H1 (cell line): ENCODE data around the gene CAPN9. TPM values are rescaled to one million over a fixed set of nuclear protein-coding genes. Genes with fewer than 3 reads are reported as not detected.

Experiments
- BACH1 ChIP-seq: IDR thresholded peaks from 2 replicates; pipeline ENCODE4 v1.6.1; 2012; ENCODE audit warnings: low read length, improper control_type of control experiment
- BCL11A ChIP-seq, 2 experiments: IDR thresholded peaks; one replicate each; pipeline ENCODE4 v1.6.1; 2011; ENCODE audit warnings: low read depth in 2 of 2, low read length in 2 of 2, mild to moderate bottlenecking in 2 of 2
- CHD1 ChIP-seq: IDR thresholded peaks from 2 replicates; pipeline ENCODE4 v1.6.1; 2012; ENCODE audit warnings: low read depth, low read length, improper control_type of control experiment
- CTBP2 ChIP-seq: IDR thresholded peaks from 2 replicates; pipeline ENCODE4 v1.7.0; 2011; ENCODE audit warnings: borderline replicate concordance, mild to moderate bottlenecking, moderate library complexity, mixed read lengths, low read length; ENCODE audit not compliant: insufficient read depth, insufficient read length
- EGR1 ChIP-seq: IDR thresholded peaks from 2 replicates; pipeline ENCODE4 v1.6.1; 2011; ENCODE audit warnings: low read depth, low read length, borderline replicate concordance
- SIN3A ChIP-seq, 2 experiments: IDR thresholded peaks in 1 of 2; conservative IDR thresholded peaks in 1 of 2; 2 replicates each; pipeline ENCODE4 v1.6.1; 2011 to 2012; ENCODE audit warnings: low read length in 2 of 2, improper control_type of control experiment in 1 of 2, low read depth in 1 of 2, mild to moderate bottlenecking in 1 of 2
- SP1 ChIP-seq: IDR thresholded peaks from 2 replicates; pipeline ENCODE4 v1.6.1; 2011; ENCODE audit warnings: low read depth, low read length
- ZNF274 ChIP-seq: IDR thresholded peaks from 2 replicates; pipeline ENCODE4 v1.7.0; 2012; ENCODE audit warnings: low read length, borderline replicate concordance; ENCODE audit errors: extremely low read depth
- polyA plus RNA-seq, 7 experiments: library from polyadenylated mRNA; depleted of rRNA in 3 of 7; stranded (reverse) in 5 of 7; unstranded in 2 of 7; fragments of >200 nt in 5 of 7; fragments of 200-250 nt in 2 of 7; gene quantifications; 1 replicate in 5 of 7; 2 replicates in 1 of 7; 4 replicates in 1 of 7; pipeline versions ENCODE4 v1.2.1 to v1.2.3, GENCODE V29; 2011 to 2013; ENCODE audit warnings: missing spikeins in 2 of 7, mixed read lengths in 2 of 7
- total RNA-seq: library from RNA; stranded (reverse); fragmentation: NEBNext Ultra II Directional; extraction: Animal tissue kit (Norgen Biotek cat#: 25700); gene quantifications from 2 replicates; pipeline ENCODE4 v1.2.1, GENCODE V29; 2021
- TF ChIP-seq, protein P1 (sequence below): fragments of 300-600 bp; sonication (generic); IDR thresholded peaks from 2 replicates; pipeline ENCODE4 v1.7.1; 2012; ENCODE audit warnings: low read length, moderate library complexity, mild to moderate bottlenecking, inconsistent platforms; ENCODE audit not compliant: insufficient replicate concordance

The CAPN9 gene
- total and polyA plus RNA-seq, 2 of the 8 experiments (the other 6 are each of a cell fraction or from before 2014, with no cell fraction given) = 0.22 to 0.76 TPM

- TF ChIP-seq, protein P1, sequence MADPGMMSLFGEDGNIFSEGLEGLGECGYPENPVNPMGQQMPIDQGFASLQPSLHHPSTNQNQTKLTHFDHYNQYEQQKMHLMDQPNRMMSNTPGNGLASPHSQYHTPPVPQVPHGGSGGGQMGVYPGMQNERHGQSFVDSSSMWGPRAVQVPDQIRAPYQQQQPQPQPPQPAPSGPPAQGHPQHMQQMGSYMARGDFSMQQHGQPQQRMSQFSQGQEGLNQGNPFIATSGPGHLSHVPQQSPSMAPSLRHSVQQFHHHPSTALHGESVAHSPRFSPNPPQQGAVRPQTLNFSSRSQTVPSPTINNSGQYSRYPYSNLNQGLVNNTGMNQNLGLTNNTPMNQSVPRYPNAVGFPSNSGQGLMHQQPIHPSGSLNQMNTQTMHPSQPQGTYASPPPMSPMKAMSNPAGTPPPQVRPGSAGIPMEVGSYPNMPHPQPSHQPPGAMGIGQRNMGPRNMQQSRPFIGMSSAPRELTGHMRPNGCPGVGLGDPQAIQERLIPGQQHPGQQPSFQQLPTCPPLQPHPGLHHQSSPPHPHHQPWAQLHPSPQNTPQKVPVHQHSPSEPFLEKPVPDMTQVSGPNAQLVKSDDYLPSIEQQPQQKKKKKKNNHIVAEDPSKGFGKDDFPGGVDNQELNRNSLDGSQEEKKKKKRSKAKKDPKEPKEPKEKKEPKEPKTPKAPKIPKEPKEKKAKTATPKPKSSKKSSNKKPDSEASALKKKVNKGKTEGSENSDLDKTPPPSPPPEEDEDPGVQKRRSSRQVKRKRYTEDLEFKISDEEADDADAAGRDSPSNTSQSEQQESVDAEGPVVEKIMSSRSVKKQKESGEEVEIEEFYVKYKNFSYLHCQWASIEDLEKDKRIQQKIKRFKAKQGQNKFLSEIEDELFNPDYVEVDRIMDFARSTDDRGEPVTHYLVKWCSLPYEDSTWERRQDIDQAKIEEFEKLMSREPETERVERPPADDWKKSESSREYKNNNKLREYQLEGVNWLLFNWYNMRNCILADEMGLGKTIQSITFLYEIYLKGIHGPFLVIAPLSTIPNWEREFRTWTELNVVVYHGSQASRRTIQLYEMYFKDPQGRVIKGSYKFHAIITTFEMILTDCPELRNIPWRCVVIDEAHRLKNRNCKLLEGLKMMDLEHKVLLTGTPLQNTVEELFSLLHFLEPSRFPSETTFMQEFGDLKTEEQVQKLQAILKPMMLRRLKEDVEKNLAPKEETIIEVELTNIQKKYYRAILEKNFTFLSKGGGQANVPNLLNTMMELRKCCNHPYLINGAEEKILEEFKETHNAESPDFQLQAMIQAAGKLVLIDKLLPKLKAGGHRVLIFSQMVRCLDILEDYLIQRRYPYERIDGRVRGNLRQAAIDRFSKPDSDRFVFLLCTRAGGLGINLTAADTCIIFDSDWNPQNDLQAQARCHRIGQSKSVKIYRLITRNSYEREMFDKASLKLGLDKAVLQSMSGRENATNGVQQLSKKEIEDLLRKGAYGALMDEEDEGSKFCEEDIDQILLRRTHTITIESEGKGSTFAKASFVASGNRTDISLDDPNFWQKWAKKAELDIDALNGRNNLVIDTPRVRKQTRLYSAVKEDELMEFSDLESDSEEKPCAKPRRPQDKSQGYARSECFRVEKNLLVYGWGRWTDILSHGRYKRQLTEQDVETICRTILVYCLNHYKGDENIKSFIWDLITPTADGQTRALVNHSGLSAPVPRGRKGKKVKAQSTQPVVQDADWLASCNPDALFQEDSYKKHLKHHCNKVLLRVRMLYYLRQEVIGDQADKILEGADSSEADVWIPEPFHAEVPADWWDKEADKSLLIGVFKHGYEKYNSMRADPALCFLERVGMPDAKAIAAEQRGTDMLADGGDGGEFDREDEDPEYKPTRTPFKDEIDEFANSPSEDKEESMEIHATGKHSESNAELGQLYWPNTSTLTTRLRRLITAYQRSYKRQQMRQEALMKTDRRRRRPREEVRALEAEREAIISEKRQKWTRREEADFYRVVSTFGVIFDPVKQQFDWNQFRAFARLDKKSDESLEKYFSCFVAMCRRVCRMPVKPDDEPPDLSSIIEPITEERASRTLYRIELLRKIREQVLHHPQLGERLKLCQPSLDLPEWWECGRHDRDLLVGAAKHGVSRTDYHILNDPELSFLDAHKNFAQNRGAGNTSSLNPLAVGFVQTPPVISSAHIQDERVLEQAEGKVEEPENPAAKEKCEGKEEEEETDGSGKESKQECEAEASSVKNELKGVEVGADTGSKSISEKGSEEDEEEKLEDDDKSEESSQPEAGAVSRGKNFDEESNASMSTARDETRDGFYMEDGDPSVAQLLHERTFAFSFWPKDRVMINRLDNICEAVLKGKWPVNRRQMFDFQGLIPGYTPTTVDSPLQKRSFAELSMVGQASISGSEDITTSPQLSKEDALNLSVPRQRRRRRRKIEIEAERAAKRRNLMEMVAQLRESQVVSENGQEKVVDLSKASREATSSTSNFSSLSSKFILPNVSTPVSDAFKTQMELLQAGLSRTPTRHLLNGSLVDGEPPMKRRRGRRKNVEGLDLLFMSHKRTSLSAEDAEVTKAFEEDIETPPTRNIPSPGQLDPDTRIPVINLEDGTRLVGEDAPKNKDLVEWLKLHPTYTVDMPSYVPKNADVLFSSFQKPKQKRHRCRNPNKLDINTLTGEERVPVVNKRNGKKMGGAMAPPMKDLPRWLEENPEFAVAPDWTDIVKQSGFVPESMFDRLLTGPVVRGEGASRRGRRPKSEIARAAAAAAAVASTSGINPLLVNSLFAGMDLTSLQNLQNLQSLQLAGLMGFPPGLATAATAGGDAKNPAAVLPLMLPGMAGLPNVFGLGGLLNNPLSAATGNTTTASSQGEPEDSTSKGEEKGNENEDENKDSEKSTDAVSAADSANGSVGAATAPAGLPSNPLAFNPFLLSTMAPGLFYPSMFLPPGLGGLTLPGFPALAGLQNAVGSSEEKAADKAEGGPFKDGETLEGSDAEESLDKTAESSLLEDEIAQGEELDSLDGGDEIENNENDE = no peak
- TF ChIP-seq BCL11A (IDR thresholded peaks at IDR 0.05; ENCODE audit: low read depth in 2 of 2, low read length in 2 of 2) (no peak), EGR1 (no peak), CTBP2 (no peak), ZNF274 (no peak), SIN3A (conservative IDR thresholded peaks at IDR 0.05 in 1 of 2, IDR thresholded peaks at IDR 0.05 in 1 of 2; ENCODE audit: low read depth in 1 of 2, low read length in 2 of 2) (no peak), BACH1 (no peak), CHD1 (no peak), SP1 (no peak)
Measured at GRCh38 chr1:230706887-230707731, 40.1 kb upstream of the CAPN9 start (continued).
